OCI-LY3 (cell line): ENCODE measurements around the gene SEPTIN12.

Experiments
- H2AFZ ChIP-seq: fragments of 200-600, 300-600 bp; shearing (Covaris generic); 2 replicates; pipeline ENCODE4 v1.6.0; 2014; ENCODE audit warnings: antibody characterized with exemption, low read depth, low read length
- H3K27ac ChIP-seq: fragments of 200-600, 300-600 bp; sonication (generic); 2 replicates; pipeline ENCODE4 v1.5.1; 2014; ENCODE audit warnings: mild to moderate bottlenecking, low read length, moderate library complexity, mixed read lengths
- H3K27me3 ChIP-seq: fragments of 200-600, 300-600 bp; sonication (generic); 2 replicates; pipeline ENCODE4 v1.6.1; 2014; ENCODE audit warnings: low read depth, low read length, mixed read lengths
- H3K36me3 ChIP-seq: fragments of 200-600, 300-600 bp; sonication (generic); replicated peaks from 2 replicates; pipeline ENCODE3; 2014; ENCODE audit warnings: low read depth, low read length, mixed read lengths
- H3K4me1 ChIP-seq: fragments of 300-600, 200-600 bp; sonication (generic); 2 replicates; pipeline ENCODE4 v1.6.1; 2014; ENCODE audit warnings: low read length, mixed read lengths
- H3K4me2 ChIP-seq: fragments of 200-600, 300-600 bp; sonication (generic); 2 replicates; pipeline ENCODE4 v1.6.1; 2014; ENCODE audit warnings: low read length, mixed read lengths
- H3K4me3 ChIP-seq: fragments of 300-600, 200-600 bp; sonication (generic); 2 replicates; pipeline ENCODE4 v1.5.1; 2014; ENCODE audit warnings: antibody characterized with exemption, mild to moderate bottlenecking, low read length, moderate library complexity
- H3K79me2 ChIP-seq: fragments of 300-600, 200-600 bp; shearing (Covaris generic); 2 replicates; pipeline ENCODE4 v1.6.1; 2014; ENCODE audit warnings: mild to moderate bottlenecking, low read length, mixed read lengths
- H3K9ac ChIP-seq: fragments of 300-600, 200-600 bp; shearing (Covaris generic); 2 replicates; pipeline ENCODE4 v1.6.0; 2014; ENCODE audit warnings: mild to moderate bottlenecking, low read length, moderate library complexity
- H3K9me3 ChIP-seq: fragments of 200-600, 300-600 bp; shearing (Covaris generic); 2 replicates; pipeline ENCODE4 v1.6.1; 2014; ENCODE audit warnings: low read length, mixed read lengths; ENCODE audit not compliant: insufficient read depth
- H4K20me1 ChIP-seq: fragments of 200-600, 300-600 bp; sonication (generic); 2 replicates; pipeline ENCODE4 v1.6.1; 2016; ENCODE audit warnings: low read length, mixed read lengths; ENCODE audit not compliant: insufficient read depth
- EZH2phosphoT487 ChIP-seq: fragments of 200-600 bp; shearing (Covaris generic); IDR thresholded peaks from 2 replicates; pipeline ENCODE4 v1.6.1; 2018; ENCODE audit warnings: antibody characterized with exemption, mixed run types, low read depth
- TF ChIP-seq, protein P1 (sequence below): fragments of 200-600, 300-600 bp; sonication (generic); IDR thresholded peaks from 2 replicates; pipeline ENCODE4 v1.5.1; 2014; ENCODE audit warnings: antibody characterized with exemption, low read length, low read depth

SEPTIN12 gene

DNA sequence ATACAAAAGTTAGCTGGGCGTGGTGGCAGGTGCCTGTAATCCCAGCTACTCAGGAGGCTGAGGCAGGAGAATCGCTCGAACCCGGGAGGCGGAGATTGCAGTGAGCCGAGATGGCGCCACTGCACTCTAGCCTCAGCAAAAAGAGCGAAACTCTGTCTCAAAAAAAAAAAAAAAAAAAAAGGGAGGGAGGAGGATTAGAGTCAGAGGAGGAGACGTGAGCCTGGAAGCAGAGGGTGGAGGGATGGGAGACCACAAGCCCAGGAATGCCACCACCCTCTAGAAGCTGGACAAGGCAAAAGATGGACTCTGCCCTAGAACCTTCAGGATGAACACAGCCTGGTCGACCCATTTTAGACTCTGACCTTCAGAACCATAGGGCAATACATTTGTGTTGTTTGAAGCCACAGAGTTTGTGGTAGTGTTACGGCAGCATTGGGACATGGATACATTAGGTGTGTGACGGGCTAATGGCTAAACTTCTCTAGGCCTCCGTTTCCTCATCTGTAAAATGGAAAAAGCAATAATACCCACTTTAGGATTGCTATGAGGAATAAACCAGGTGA is 4.9 kb upstream of the SEPTIN12 start:
- TF ChIP-seq, protein P1, sequence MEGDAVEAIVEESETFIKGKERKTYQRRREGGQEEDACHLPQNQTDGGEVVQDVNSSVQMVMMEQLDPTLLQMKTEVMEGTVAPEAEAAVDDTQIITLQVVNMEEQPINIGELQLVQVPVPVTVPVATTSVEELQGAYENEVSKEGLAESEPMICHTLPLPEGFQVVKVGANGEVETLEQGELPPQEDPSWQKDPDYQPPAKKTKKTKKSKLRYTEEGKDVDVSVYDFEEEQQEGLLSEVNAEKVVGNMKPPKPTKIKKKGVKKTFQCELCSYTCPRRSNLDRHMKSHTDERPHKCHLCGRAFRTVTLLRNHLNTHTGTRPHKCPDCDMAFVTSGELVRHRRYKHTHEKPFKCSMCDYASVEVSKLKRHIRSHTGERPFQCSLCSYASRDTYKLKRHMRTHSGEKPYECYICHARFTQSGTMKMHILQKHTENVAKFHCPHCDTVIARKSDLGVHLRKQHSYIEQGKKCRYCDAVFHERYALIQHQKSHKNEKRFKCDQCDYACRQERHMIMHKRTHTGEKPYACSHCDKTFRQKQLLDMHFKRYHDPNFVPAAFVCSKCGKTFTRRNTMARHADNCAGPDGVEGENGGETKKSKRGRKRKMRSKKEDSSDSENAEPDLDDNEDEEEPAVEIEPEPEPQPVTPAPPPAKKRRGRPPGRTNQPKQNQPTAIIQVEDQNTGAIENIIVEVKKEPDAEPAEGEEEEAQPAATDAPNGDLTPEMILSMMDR = no peak
- TF ChIP-seq EZH2phosphoT487 = no peak
- Histone ChIP-seq H3K36me3 (no peaks in the 10 kb centered on the region), H3K27ac (no peak overlapping the region), H4K20me1 (no peaks in the 10 kb centered on the region), H3K4me2 (no peak overlapping the region), H2AFZ (no peak overlapping the region), H3K79me2 (no peaks in the 10 kb centered on the region), H3K9ac (no peak overlapping the region), H3K4me1 (no peaks in the 10 kb centered on the region), H3K4me3 (no peak overlapping the region), H3K27me3 (no peaks in the 10 kb centered on the region), H3K9me3 (no peaks in the 10 kb centered on the region)

DNA sequence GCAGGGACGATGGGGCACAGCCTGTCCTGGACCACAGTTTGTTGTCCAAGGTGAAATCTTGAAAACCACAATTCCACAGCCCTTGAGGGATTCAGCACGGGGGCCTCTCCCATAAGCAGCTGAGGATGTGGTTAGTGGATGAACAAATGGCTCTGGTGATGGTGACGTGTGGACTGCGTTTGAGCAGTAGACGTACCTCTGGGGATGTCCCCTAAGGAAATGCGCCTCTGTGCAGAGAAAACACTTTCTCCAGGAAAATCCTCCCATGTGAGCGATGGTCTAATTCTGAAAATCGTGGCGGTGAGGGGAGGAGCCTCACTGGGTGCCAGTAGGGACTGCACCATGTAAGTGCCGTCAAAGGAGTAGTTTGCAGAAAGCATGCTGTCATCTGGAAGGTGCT is 2.7 kb upstream of the SEPTIN12 start:
- H3K4me2 ChIP-seq = no peak overlapping the region

DNA sequence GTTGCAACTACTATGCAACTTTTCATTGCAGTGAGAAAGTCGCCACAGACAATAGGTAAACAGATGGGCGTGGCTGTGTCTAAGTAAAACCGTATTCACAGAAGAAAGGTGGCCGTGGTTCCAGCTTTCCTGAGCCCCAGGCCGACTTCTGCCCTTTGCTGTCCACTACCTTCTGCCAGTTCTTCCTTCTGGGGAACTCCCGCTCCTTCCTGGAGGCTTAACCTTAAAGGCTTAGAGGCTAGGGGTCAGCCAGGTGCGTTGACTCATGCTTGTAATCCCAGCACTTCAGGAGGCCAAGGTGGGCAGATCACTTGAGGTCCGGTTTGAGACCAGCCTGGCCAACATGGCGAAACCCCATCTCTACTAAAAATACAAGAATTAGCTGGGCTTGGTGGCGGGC is 2.1 kb upstream of the SEPTIN12 start:
- H3K9ac ChIP-seq = no peak overlapping the region
- H3K79me2 ChIP-seq = no peaks in the 10 kb centered on the region
- no peaks in the 10 kb centered on the region for H3K4me1 ChIP-seq
- no peak overlapping the region for H3K27ac ChIP-seq
- TF ChIP-seq, protein P1 = no peak
- no peak for TF ChIP-seq EZH2phosphoT487
- no peaks in the 10 kb centered on the region for H4K20me1 ChIP-seq
- no peak overlapping the region for H3K4me2 ChIP-seq
- H3K36me3 ChIP-seq = no peaks in the 10 kb centered on the region
- H3K9me3 ChIP-seq = no peaks in the 10 kb centered on the region
- H3K4me3 ChIP-seq = no peak overlapping the region
- no peaks in the 10 kb centered on the region for H3K27me3 ChIP-seq
- H2AFZ ChIP-seq = no peak overlapping the region

More for the DNA sequence above, 2.7 kb upstream of the SEPTIN12 start:
- Histone ChIP-seq H3K4me3 (no peak overlapping the region), H3K79me2 (no peaks in the 10 kb centered on the region), H3K9ac (no peak overlapping the region), H3K36me3 (no peaks in the 10 kb centered on the region), H2AFZ (no peak overlapping the region), H3K9me3 (no peaks in the 10 kb centered on the region), H3K27ac (no peak overlapping the region), H3K27me3 (no peaks in the 10 kb centered on the region), H3K4me1 (no peaks in the 10 kb centered on the region), H4K20me1 (no peaks in the 10 kb centered on the region)
- TF ChIP-seq, protein P1 = no peak
- TF ChIP-seq EZH2phosphoT487 = no peak

DNA sequence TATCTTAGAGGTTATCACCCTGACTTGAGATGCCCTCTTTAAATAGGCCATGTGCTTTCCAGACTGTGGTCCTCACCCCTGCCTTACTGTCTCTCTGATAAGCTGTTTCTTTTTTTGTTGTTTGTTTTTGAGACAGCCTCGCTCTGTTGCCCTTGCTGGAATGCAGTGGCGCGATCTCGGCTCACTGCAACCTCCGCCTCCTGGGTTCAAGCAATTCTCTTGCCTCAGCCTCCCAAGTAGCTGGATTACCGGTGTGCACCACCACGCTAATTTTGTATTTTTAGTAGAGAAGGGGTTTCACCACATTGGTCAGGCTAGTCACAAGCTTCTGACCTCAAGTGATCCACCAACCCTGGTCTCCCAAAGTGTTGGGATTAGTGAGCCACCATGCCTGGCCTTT is 765 bp upstream of the SEPTIN12 start:
- Histone ChIP-seq H3K27ac (no peak overlapping the region), H2AFZ (no peak overlapping the region), H3K4me2 (no peak overlapping the region), H3K9me3 (no peaks in the 10 kb centered on the region), H3K36me3 (no peaks in the 10 kb centered on the region), H4K20me1 (no peaks in the 10 kb centered on the region), H3K9ac (no peak overlapping the region), H3K4me3 (no peak overlapping the region), H3K4me1 (no peaks in the 10 kb centered on the region), H3K79me2 (no peaks in the 10 kb centered on the region), H3K27me3 (no peaks in the 10 kb centered on the region)
- TF ChIP-seq, protein P1 = no peak
- no peak for TF ChIP-seq EZH2phosphoT487
